HUDEP-2 (cell line): Measurements from ENCODE around the gene PAPOLB.

Source experiments
- DNase-seq, 76 experiments: peaks; one replicate each; lab custom pipeline; 2025; ENCODE audit not compliant: unreplicated experiment in 76 of 76; lab: John Stamatoyannopoulos, UW

The PAPOLB gene

DNA sequence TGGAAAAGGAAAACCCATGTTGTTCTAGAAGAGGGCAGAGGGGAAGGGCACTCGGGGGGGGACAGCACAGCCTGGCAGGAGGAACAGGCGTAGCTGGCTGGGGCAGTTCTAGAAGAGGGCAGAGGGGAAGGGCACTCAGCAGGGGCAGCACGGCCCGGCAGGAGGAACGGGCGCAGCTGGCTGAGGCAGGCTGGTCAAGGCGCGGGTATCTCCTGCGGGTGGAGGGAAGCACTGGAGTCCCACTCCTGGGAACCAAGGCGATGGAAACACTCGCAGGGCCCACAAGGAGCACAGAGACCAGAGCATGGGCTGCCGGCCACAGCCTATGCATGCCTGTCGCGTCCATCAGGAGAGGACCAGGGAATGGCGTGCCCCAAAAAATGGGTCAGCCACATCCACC is 36.7 kb downstream of the PAPOLB start:
- no peak for DNase-seq

DNA sequence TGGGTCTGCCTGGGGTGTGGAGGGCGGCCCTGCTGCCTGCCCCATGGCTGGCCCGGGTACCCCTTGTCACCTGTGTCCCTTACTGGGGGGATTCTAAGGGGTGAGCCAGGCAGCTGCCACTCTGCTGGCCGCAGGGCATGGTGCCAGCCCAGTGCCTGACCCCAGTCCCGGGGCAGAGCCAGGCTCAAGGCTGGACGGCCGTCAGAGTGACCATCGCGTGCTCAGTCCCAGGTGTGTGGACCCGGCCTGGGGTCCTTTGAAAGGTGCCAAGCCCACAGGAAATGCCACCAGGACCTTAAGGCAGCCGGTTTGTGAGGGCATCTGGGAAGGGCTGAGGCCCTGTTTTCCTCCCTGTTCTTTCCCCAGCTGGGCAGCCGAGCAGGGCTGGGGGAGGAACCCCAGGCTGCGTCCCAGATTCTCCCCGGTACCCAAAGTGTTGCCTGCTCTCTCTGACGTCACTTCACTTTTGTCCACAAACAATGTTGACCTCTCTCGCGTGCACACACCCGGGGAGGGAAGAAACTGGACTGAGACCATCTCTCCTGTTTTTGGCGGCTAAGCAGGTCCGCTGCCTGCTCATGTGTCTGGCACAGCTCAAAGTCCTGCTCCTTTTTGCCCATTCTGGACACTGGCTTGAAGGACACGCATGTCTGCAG is 37.6 kb downstream of the PAPOLB start:
- DNase-seq, result no peak

DNA sequence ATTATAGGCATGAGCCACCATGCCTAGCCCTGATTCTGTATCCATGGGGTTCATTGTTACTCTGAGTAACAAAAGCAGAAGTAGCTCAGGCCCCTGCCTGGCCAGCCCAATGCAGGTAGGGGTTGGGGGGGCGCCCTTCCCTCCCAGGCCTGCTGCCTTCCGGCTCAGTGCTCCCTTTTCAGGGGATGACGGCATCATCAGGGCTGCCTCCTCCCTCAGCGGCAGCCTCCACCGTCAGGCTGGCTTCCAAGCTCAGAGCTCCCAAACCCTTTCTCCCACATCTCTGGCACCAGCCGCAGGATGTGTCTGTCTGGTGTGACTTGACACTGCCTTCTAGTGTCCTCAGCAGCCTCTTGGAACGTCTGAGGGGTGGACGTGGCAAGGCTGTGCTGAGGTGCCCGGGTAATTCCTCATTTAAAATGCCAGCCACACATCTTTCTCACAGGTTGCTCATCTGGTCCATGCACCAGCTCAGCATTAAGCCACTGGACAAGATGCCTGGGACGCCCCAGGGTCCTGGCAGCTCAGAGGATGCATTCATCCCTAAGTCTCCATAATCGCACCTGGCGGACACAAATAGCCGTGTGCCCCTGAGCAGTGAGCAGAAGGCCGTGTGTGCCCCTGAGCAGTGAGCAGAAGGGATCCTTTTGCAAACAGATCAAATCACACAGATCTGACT is 38.2 kb downstream of the PAPOLB start:
- DNase-seq, result no peak

DNA sequence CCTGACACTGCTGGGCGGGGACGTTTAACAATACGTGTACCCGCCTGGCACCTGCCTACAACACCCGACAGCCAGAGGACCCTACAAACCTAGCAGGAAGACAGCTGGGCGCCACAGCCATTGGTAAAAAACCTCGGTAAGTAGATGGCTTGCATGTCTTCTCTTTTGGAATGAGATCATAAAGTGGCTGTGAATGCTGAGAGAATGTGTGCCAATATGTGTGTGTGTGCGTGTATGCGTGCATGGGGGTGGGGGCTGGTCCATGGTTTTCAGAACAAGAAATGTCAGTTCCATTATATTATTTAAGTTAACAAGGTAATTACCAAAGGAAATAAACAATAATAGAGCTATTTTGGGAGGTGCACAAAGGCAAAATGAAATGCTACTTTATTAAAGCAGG is 39.2 kb downstream of the PAPOLB start:
- no peak for DNase-seq

DNA sequence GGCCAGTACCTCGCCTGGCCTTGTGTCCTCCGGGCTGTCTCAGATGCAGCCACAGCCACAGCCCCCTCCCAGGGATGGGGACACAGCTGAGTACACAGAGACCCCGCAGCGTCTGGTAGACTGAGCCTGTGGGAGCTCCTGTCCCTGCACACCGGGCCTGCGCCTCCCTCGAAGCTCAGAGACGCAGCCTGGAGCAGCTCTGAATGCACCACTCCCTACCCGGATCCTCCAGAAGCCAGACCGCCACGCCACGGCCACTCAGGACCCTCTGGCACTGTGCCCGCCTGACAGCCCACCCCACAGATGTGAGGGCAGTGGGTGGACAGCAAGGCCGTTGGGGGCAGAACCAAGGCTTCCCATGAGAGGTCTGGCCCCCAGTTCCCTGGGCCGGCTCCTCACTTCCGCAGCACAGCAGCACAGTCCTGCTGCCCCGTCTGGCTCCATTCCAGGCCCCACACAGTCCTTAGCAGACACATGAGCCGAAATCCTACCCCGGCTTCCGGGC is 40.8 kb downstream of the PAPOLB start:
- DNase-seq, result no peak

DNA sequence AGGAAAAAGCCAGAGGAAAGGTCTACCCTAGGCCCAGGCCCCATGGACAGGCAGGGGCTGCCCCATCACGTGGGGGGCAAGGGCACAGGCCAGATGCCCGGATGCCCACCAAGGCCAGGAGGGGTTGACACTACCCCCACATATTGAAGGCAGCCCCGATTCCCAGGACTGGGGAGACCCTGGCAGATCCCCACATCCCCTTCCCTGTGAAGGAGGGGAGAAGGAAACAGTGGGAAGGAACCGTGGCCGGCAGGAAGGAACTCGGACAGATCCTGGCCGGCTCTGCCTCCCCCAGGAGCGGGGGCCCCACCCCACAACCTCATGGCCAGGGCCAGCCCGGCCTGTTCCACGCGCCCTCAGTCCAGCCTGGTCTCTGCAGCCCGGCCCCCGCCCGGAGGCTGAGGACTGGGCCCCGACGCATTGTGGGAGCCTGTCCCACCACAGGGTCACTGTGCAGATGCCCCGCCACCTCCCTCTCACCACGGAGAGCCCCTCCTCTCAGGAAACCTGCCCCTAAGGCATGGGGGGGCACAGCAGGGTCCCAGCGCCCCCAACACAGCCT is 41.3 kb downstream of the PAPOLB start:
- DNase-seq, result no peak

DNA sequence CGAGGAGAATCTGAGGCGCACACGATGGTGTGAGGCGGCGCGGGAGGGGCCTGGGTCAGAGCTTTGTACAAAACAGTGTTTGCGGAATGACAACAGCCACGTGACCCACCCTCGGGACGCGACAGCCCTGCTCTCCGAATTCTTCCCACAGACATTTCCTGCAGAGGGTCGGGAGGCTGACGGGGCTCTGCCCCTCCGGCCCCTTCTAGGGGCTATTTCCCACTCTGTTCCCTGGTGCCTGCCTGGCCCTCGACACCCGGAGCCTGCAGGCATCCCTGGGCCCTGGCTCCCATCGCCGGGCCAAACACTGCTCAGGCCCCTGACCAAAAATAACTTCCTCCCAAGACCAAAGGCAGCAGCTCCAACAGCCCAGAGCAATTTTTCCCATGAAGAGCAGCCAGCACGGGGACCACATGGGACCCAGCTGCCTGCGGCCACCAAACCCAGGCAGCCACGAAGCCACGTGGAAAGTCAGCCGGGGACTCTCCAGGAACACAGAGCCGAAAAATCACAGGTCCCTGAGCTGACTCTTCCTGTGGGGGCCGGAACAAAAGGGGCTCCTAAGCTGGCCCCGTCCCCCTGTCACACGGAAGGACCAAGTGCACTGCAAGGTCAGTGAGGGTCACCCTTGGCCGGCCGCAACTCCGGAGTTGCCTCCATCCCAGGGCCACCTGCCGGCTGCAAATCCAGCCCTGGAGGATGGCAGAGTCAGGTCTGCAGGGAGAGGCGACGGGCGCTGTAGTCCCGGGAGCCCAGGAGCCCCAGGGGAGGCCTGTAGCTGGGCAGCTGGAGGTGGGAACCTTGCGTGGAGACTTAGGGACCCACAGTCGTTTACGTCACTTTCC is 42.0 kb downstream of the PAPOLB start:
- no peak for DNase-seq

DNA sequence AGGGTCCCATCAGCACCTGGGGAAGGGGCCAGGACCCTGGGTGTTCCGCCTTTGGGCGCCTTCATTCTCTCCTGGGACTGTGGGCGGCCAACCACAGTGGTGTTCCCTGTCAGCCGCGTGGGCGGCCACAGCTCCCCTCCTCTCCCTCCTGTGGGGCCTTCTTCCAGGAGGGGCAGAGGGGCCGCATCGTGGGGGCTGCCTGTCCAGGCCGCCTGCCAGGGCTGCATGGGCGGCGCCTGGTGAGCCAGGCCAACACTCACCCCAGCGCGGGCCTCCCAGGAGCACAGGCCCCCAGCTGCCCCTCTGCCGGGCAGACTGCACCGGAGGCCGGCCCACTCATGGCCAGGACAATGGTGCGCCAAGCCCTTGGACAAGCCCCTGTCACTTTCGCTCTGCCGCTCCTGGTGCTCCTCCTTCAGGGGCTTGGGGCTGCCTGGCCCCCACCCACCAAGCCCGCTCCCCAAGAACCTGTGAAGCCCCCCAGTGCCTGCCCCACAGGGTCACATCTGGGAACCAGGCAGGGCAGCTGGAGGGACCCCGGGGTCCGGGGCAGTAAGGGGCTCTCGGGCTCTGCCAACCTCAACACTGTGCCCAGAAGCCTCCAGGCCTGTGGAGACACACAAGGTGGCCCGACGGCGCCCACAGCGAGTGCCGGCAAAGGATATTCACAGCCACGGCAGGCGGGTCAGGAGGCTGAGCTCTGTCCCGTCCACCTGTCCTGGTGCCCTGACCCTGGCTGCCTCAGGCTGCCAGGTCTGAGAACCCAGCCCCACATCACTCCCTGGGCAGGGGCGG is 43.6 kb downstream of the PAPOLB start:
- no peak for DNase-seq

DNA sequence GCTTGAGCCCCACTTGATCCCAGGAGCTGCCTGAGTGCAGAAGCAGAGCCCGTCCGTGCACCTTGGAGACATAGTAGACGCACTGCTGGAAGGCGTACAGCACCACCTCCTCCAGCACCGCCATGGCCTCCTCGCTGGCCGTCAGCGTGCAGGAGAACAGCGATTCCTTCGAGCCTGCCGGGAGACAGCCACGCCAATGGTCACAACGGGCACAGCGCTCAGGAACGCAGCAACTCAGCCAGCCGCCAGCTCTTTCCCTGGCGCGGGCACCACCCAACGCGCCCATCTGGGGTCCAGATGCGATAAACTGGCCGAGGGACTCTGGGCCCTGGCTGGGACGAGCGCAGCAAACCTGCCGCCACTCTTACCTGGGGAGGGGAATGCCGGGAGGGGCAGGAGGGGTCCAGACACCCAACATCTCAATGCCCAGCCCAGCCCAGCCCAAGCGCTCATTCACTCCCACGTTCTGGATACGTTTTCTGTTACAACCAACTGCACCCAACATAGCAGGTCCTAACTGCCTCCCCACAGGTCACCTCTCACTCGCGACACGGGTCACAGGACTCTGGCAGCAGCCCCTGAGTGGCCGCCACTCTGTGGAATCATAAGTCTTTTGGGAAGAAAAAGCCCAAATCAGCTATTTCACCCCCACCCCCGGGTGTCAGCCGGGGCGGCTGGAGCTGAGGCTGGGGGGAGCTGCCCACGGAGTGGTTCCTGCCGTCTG is 44.5 kb downstream of the PAPOLB start:
- DNase-seq, result no peak

DNA sequence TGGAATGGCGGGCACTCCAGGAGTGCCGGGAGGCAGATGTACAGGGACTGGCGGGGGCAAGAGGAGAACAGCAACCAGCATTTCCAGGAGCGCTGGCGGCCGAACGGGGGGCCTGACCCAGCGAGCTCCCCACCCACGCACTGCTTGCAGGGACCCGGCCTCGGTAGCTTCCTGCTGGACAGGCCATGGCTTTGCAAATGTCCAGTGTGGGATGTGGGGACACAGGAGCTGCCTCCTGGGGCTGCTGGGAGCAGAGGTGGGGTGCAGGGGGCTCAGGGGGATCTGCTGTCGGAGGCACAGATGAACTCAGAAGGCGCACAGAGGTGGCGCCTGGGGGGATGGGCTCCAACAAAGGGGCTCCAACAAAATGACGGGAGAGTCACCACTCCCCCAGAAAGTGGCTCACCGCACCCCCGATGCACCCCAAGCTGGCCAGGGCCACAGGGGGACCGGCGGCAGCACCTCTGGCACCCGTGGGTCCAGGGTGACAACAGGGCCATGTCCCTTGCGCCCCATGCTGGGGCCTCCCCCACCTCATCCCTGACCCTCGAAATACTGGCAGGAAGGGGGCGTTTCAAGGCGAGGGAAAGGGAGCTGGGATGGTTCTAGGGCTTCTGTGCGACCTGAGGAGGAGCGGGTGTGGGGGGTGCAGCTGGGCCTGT is 45.3 kb downstream of the PAPOLB start:
- no peak for DNase-seq

DNA sequence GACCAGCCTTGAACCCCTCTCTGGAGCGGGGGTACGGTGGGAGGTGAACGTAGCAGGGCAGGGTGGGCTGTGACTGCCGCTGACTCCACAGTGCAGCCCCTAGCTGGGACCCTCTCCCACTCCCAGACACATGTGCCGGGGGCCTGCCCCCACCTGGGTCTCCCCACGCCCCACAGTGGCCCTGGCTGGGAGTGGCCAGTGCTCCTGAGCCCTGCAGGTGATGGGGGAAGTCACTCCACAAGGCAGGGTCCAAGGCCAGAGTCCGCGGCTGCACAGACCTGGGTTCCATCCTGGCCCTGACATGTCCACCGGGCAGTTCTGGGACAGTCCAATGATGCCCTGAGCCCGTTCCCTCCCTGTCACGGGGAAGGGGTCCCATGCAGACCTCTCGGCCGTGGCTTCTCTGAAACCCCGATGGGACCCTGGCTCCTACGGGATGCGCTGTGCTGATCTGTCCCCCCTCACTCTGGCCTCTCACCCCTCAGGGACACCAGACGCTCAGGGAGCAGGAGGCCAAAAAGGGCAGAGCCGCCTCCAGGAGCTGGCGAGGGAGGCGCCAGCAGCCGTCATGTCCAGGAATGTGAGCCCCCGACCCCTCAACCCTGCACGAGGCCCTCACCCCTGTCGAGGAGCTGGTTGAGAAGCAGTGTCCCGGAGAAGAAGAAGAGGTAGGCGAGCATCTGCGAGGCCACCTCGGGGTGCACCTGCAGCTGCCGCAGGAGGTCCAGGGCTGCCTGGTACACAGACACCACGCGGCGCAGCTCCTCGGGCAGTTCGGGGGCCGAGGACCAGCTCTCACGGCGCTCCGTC is 46.0 kb downstream of the PAPOLB start:
- no peak for DNase-seq

DNA sequence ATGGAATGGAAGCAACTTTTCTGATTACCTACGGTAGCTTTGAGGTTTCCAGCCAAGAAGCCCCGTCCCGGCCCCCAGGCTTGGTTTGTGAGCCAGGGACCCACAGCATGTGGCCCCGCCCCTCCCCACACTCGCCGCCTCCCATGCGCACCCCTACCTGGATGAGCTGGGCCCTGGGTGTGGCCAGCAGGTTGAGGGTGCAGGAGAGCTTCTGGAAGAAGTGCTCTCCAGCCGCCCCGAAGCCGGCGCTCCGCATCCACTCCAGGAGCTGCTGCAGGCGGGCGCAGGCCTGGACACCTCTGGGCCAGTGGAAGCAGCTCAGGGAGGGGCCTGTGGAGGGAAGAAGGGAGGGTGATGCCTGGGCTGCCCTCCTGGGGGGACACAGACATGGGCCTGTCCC is 46.7 kb downstream of the PAPOLB start:
- no peak for DNase-seq

DNA sequence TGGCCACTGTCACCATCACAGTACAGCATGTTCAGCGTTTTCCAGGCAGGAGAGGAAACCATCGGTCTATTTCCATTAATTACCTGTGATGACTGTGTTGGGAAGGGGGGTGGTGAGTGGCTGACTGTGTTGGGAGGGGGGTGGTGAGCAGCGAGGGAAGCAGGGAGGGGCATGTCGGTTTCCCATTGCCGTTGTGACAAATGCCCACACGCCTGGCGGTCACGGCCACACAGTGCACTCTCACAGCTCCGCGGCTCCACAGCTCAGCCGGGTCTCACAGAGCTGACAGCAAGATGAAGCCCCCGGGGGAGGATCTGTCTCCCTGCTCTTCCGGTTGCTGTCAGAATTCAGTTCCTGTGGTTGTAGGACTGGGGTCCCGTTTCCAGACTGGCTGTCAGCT is 47.4 kb downstream of the PAPOLB start:
- DNase-seq, result no peak

DNA sequence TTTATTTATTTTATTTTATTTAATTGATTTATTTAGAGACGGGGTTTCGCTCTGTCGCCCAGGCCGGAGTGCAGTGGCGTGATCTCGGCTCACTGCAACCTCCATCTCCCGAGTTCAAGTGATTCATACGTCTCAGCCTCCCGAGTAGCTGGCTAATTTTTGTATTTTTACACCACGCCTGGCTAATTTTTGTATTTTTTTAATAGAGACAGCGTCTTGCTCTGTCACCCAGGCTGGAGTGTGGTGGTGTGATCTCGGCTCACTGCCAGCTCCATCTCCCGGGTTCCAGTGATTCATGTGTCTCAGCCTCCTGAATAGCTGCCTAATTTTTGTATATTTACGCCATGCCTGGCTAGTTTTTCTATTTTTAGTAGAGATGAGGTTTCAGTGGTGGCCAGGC is 52.2 kb downstream of the PAPOLB start:
- no peak for DNase-seq

DNA sequence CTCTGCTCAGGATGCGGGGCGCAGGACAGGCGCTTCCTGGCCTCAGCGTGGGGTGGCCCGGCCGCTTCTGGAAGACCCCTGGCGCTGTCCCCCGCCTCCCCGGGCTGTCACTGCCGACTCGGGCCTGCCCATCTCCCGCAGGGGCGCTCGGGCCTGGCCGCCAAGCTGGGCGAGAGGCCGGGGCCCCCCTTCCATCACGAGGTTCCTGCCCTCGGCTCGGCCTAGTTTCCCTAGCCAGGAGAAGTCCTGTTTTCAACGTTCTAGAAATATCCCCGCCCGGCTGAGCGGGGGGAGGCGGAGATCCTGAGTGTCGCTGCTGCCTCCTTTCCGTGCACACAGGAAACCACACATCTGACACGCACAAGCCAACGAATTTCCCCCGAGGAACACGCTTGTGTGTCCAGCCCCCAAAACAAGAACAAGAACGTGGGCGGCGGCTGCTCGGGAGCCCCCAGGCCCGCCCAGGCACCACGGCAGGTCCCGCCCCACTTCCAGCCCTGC is 52.7 kb downstream of the PAPOLB start:
- no peak for DNase-seq

DNA sequence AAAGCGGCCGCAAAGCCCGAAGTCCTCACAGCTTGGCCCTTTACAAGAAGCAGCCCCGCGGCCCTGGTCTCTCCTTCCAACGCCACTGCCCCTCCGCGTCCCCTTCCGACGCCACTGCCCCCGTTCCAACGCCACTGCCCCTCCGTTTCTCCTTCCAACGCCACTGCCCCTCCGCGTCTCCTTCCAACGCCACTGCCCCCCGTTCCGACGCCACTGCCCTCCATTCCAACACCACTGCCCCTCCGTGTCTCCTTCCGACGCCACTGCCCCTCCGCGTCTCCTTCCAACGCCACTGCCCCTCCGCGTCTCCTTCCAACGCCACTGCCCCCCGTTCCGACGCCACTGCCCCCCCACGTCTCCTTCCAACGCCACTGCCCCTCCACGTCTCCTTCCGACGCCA is 53.3 kb downstream of the PAPOLB start:
- DNase-seq, result no peak

DNA sequence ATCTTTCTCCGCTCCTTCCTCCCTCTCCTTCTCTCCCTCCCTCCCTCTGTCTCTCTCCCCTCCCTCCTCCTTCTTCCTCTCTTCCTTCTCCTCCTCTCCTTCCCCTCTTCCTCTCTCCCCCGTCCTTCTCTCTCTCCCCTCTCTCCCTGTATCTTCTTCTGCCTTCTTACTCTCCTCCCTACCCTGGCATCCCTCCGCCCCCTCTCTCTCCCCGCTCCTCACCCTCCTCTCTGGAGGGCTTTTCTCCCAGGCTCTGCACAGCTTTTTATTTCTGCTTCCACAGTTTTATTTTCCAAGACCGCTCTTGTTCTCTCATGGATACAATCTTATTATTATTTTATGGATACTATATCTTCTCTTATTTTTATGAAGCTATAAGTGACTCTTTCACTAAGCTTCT is 53.8 kb downstream of the PAPOLB start:
- DNase-seq, result no peak
